Measurements from ENCODE around the gene ATP9B.

DNA sequence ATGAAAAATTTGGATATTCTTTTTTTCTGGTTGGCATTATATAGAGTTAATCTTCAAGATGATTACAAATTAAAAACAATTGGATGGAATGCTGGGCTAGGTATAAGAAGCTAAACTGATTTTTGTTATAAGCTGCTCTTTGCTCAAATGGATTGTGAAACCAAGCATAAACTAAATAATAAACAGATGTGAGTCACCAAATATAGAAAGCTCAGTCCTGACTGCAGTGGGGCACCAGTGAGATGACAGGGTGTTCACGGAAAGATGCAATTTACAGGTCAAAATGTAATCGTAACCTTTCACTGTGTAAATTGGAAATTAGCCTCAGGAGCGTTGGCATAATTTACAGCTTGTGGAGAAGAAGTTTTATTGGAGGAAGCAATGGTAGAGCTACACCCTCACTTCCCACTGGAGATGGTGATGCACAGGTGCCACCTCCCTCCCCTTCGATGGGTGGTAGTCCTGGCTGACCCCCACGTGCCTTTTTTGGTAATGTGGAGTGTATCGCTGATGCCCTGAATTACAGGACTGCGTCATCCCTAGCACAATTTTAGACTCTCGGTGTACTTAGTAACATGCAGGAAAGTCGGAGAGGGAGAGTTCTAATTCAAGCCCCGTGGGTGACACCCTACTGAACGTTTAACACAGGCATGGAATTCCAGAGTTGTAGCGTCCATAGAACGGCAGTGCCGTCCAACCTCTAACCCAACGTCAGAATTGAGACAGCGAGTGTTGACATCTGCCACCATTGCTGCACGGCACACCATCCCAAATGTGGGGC lies 252.6 kb downstream of the ATP9B start:
- TF ChIP-seq, protein P1, sequence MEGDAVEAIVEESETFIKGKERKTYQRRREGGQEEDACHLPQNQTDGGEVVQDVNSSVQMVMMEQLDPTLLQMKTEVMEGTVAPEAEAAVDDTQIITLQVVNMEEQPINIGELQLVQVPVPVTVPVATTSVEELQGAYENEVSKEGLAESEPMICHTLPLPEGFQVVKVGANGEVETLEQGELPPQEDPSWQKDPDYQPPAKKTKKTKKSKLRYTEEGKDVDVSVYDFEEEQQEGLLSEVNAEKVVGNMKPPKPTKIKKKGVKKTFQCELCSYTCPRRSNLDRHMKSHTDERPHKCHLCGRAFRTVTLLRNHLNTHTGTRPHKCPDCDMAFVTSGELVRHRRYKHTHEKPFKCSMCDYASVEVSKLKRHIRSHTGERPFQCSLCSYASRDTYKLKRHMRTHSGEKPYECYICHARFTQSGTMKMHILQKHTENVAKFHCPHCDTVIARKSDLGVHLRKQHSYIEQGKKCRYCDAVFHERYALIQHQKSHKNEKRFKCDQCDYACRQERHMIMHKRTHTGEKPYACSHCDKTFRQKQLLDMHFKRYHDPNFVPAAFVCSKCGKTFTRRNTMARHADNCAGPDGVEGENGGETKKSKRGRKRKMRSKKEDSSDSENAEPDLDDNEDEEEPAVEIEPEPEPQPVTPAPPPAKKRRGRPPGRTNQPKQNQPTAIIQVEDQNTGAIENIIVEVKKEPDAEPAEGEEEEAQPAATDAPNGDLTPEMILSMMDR (conservative IDR thresholded peaks at IDR 0.05 in 1 of 2, IDR thresholded peaks at IDR 0.05 in 1 of 2; ENCODE audit: extremely low read depth in 1 of 2, insufficient read depth in 1 of 2, low read depth in 1 of 2, low read length in 2 of 2), result no peak
- TF ChIP-seq EZH2 (IDR thresholded peaks at IDR 0.05; ENCODE audit: borderline replicate concordance, low read length), result no peak
